ENCODE results near the gene EPHB1. TPM values are rescaled to one million over a fixed set of nuclear protein-coding genes. Genes with fewer than 3 reads are reported as not detected.

Gene EPHB1
- total and polyA plus RNA-seq, 2 donors (not counting 3 experiments of a cell fraction or from before 2014, with no cell fraction given), result 1.3 to 5.2 TPM

- Histone ChIP-seq H3K9me1 (replicated peaks; ENCODE audit: control insufficient read depth, extremely low read depth, insufficient read depth, low read length) (no peaks in the 10 kb centered on the region), H3K9me3 (replicated peaks; ENCODE audit: control insufficient read depth, insufficient read depth, low read length) (peaks cover 3% of the 10 kb centered on the region), H3K27me3 (ENCODE audit: control insufficient read depth in 2 of 2, insufficient read depth in 2 of 2, low read length in 2 of 2) (no peaks in the 10 kb centered on the region), H4K20me1 (replicated peaks; ENCODE audit: control insufficient read depth, extremely low read depth, insufficient read depth, low read length) (no peaks in the 10 kb centered on the region), H3K79me2 (ENCODE audit: control insufficient read depth, insufficient read depth, low read length) (no peaks in the 10 kb centered on the region), H3K9ac (replicated peaks; ENCODE audit: extremely low read depth, insufficient read depth, low read length) (no peak overlapping the region), H3K4me1 (ENCODE audit: control insufficient read depth, extremely low read depth, insufficient read depth, low read length) (no peaks in the 10 kb centered on the region), H3K4me2 (ENCODE audit: insufficient read depth, low read length) (no peak overlapping the region), H3K36me3 (ENCODE audit: control insufficient read depth in 2 of 2, extremely low read depth in 1 of 2, insufficient read depth in 2 of 2, low read length in 2 of 2) (no peaks in the 10 kb centered on the region), H3K27ac (ENCODE audit: insufficient read depth, low read depth, low read length) (no peak overlapping the region), H3K4me3 (replicated peaks in 1 of 3; ENCODE audit: insufficient read depth in 1 of 3, low read depth in 1 of 3, low read length in 3 of 3) (no peak overlapping the region), H2AFZ (ENCODE audit: low read depth, low read length) (no peak overlapping the region)
- intact Hi-C loops (cut with micrococcal nuclease) (no loop called here), dilution Hi-C loops (cut with MboI; ENCODE audit: extremely low pct_ligation_motif_present, low sequenced_read_pairs) (no loop called here)
- TF ChIP-seq POLR2AphosphoS5 (IDR thresholded peaks at IDR 0.05; ENCODE audit: insufficient read depth, low read depth, low read length), result no peak
- no peak for TF ChIP-seq MYC (IDR thresholded peaks at IDR 0.05; ENCODE audit: low read depth, low read length)
- no peak for TF ChIP-seq EZH2 (IDR thresholded peaks at IDR 0.05; ENCODE audit: borderline replicate concordance, low read depth, low read length, severe bottlenecking)
- TF ChIP-seq, protein P1, sequence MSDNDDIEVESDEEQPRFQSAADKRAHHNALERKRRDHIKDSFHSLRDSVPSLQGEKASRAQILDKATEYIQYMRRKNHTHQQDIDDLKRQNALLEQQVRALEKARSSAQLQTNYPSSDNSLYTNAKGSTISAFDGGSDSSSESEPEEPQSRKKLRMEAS (IDR thresholded peaks at IDR 0.05; ENCODE audit: insufficient read depth, insufficient read length), result no peak
- TF ChIP-seq GATA2 (IDR thresholded peaks at IDR 0.05; ENCODE audit: insufficient read depth, insufficient read length, low read depth, low read length), result no peak
- TF ChIP-seq JUN (IDR thresholded peaks at IDR 0.05; ENCODE audit: borderline replicate concordance, insufficient read depth, insufficient read length, low read depth), result no peak
- TF ChIP-seq POLR2A (IDR thresholded peaks at IDR 0.05; ENCODE audit: low read depth, low read length), result no peak
- no peak for TF ChIP-seq CTCF (IDR thresholded peaks at IDR 0.05; ENCODE audit: extremely low read depth in 1 of 2, insufficient read depth in 1 of 2, low read depth in 1 of 2, low read length in 2 of 2)
- no peak for TF ChIP-seq FOS (IDR thresholded peaks at IDR 0.05; ENCODE audit: borderline replicate concordance, insufficient read depth, low read length)
- ChIA-PET POLR2A (no interaction called here), CTCF (no interaction called here)
- DNase-seq (ENCODE audit: low read depth, low spot score) (no peak), FAIRE-seq (no peak)
- BruUV-seq (replicated peaks), result no TSS peak
These were observed 395.6 kb downstream of the EPHB1 start for GRCh38 chr3:135190658-135191057.
